ENCODE measurements around the gene AIFM2. TPM values are rescaled to one million over a fixed set of nuclear protein-coding genes. Genes with fewer than 3 reads are reported as not detected.

The AIFM2 gene
- total and polyA plus RNA-seq, 2 of the 13 experiments (the other 11 are each of a cell fraction or from before 2014, with no cell fraction given) = 20.3 to 29.5 TPM

- TF ChIP-seq DZIP1 (CRISPR knock-in tag; IDR thresholded peaks at IDR 0.05) (no peak), SMAD9 (CRISPR knock-in tag; IDR thresholded peaks at IDR 0.05) (no peak), TBX3 (IDR thresholded peaks at IDR 0.05; ENCODE audit: borderline replicate concordance) (peak; percentile 35; the same call in 1 of the 2 replicates), ZNF589 (CRISPR knock-in tag; conservative IDR thresholded peaks at IDR 0.05) (no peak), PBX3 (CRISPR knock-in tag; IDR thresholded peaks at IDR 0.05; ENCODE audit: borderline replicate concordance) (no peak), SNAPC4 (CRISPR knock-in tag; IDR thresholded peaks at IDR 0.05) (no peak), ZNF232 (CRISPR knock-in tag; IDR thresholded peaks at IDR 0.05; ENCODE audit: borderline replicate concordance) (no peak; the same call in 1 of the 2 replicates), ZNF558 (CRISPR knock-in tag; IDR thresholded peaks at IDR 0.05; ENCODE audit: borderline replicate concordance) (no peak; the same call in 1 of the 2 replicates)
Observed at GRCh38 chr10:70132098-70133029, at the start of gene AIFM2 (continued).

All from HepG2 (cell line).